Neural progenitor cell (in vitro differentiated cells): ENCODE data around the gene HOMER2. TPM values are rescaled to one million over a fixed set of nuclear protein-coding genes. Genes with fewer than 3 reads are reported as not detected.

Experiments used
- DNase-seq: peaks from one replicate; pipeline ENCODE4 v3.0.0-alpha.2; 2016; ENCODE audit warnings: low spot score
- H2AFZ ChIP-seq: fragments of 200-600 bp; sonication (generic); replicated peaks from 2 replicates; pipeline ENCODE4 v1.6.1; 2016; ENCODE audit warnings: antibody characterized with exemption
- H3F3A ChIP-seq: fragments of 200-600 bp; sonication (generic); 2 replicates; pipeline ENCODE4 v1.6.1; 2016; ENCODE audit warnings: antibody characterized with exemption, low read depth
- H3K27ac ChIP-seq: fragments of 200-600 bp; sonication (generic); 2 replicates; pipeline ENCODE4 v1.5.1; 2016; ENCODE audit warnings: mild to moderate bottlenecking
- H3K27me3 ChIP-seq: fragments of 200-600 bp; sonication (generic); 2 replicates; pipeline ENCODE4 v1.6.1; 2016; ENCODE audit warnings: mild to moderate bottlenecking, moderate library complexity
- H3K36me3 ChIP-seq: fragments of 200-600 bp; sonication (generic); 2 replicates; pipeline ENCODE4 v1.5.1; 2016
- H3K4me1 ChIP-seq: fragments of 200-600 bp; sonication (generic); 2 replicates; pipeline ENCODE4 v1.6.1; 2016; ENCODE audit warnings: mixed run types
- H3K4me2 ChIP-seq: fragments of 200-600 bp; sonication (generic); 2 replicates; pipeline ENCODE4 v1.6.1; 2016
- H3K4me3 ChIP-seq: fragments of 200-600 bp; sonication (generic); 2 replicates; pipeline ENCODE4 v1.5.1; 2016
- H3K79me2 ChIP-seq: fragments of 200-600 bp; sonication (generic); 2 replicates; pipeline ENCODE4 v1.6.1; 2016; ENCODE audit warnings: low read depth
- H3K9ac ChIP-seq: fragments of 200-600 bp; sonication (generic); 2 replicates; pipeline ENCODE4 v1.6.1; 2016
- H3K9me3 ChIP-seq: fragments of 200-600 bp; sonication (generic); 2 replicates; pipeline ENCODE4 v1.5.1; 2016; ENCODE audit warnings: low read depth
- H4K20me1 ChIP-seq: fragments of 200-600 bp; sonication (generic); 2 replicates; pipeline ENCODE4 v1.6.1; 2016; ENCODE audit warnings: low read depth
- H3K27ac Mint-ChIP-seq: 3 replicates; pipeline ENCODE4 v1.8.0; 2021; ENCODE audit warnings: mixed read lengths
- H3K27me3 Mint-ChIP-seq: 2 replicates; pipeline ENCODE4 v1.8.0; 2022; ENCODE audit warnings: low read depth, mild to moderate bottlenecking, inconsistent platforms, moderate library complexity, mixed read lengths; ENCODE audit not compliant: insufficient read depth
- H3K36me3 Mint-ChIP-seq: 3 replicates; pipeline ENCODE4 v1.8.0; 2021; ENCODE audit warnings: mixed read lengths
- H3K4me1 Mint-ChIP-seq: 3 replicates; pipeline ENCODE4 v1.8.0; 2021; ENCODE audit warnings: mixed read lengths
- H3K4me3 Mint-ChIP-seq: 3 replicates; pipeline ENCODE4 v1.8.0; 2021; ENCODE audit warnings: mild to moderate bottlenecking, moderate library complexity, mixed read lengths
- H3K9me3 Mint-ChIP-seq: 3 replicates; pipeline ENCODE4 v1.8.0; 2020; ENCODE audit warnings: mixed read lengths
- EZH2 ChIP-seq: fragments of 200-600 bp; sonication (generic); IDR thresholded peaks from 2 replicates; pipeline ENCODE4 v1.6.1; 2017; ENCODE audit warnings: antibody characterized with exemption, mild to moderate bottlenecking, moderate library complexity
- EZH2phosphoT487 ChIP-seq: fragments of 200-600 bp; sonication (generic); IDR thresholded peaks from 2 replicates; pipeline ENCODE4 v1.6.1; 2017; ENCODE audit warnings: antibody characterized with exemption
- total RNA-seq: library from RNA; depleted of rRNA; stranded (reverse); fragments of >200 nt; gene quantifications from 2 replicates; pipeline ENCODE4 v1.2.3, GENCODE V29; 2015; ENCODE audit warnings: low replicate concordance
- TF ChIP-seq, protein P1 (sequence below): fragments of 200-600 bp; sonication (generic); IDR thresholded peaks from 2 replicates; pipeline ENCODE4 v1.5.1; 2017; ENCODE audit warnings: antibody characterized with exemption, mild to moderate bottlenecking

Gene HOMER2
- total RNA-seq, 1 donor from 2014 or later = 259 TPM

DNA sequence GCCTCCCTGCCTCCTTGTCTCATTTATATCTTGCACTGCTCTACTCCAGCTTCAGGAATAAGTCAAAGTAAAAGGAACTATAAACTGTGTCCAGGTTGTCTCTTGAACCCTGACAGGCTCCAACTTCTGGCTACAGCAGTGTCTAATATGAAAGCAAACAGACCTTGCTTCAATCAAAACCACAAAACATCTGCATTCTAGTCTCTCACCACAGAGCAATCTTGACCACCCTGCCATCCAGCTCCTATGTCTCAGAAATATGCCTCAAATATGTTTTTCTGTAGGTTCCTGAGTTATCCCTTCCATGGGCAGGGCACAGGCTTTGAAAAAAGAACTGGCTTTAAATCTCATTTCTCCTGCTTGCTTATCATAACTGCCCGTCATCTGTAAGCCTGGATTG lies 20.5 kb upstream of the HOMER2 start:
- no peak for TF ChIP-seq EZH2
- TF ChIP-seq, protein P1, sequence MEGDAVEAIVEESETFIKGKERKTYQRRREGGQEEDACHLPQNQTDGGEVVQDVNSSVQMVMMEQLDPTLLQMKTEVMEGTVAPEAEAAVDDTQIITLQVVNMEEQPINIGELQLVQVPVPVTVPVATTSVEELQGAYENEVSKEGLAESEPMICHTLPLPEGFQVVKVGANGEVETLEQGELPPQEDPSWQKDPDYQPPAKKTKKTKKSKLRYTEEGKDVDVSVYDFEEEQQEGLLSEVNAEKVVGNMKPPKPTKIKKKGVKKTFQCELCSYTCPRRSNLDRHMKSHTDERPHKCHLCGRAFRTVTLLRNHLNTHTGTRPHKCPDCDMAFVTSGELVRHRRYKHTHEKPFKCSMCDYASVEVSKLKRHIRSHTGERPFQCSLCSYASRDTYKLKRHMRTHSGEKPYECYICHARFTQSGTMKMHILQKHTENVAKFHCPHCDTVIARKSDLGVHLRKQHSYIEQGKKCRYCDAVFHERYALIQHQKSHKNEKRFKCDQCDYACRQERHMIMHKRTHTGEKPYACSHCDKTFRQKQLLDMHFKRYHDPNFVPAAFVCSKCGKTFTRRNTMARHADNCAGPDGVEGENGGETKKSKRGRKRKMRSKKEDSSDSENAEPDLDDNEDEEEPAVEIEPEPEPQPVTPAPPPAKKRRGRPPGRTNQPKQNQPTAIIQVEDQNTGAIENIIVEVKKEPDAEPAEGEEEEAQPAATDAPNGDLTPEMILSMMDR = no peak
- Histone ChIP-seq H3K36me3 (no peaks in the 10 kb centered on the region), H3K27me3 (no peaks in the 10 kb centered on the region), H3K4me1 (no peaks in the 10 kb centered on the region), H3K9me3 (no peaks in the 10 kb centered on the region), H3F3A (no peaks in the 10 kb centered on the region), H4K20me1 (no peaks in the 10 kb centered on the region), H2AFZ (no peak overlapping the region), H3K27ac (no peak overlapping the region), H3K4me2 (no peak overlapping the region), H3K79me2 (no peaks in the 10 kb centered on the region), H3K9ac (no peak overlapping the region), H3K4me3 (no peak overlapping the region)
- Mint-ChIP-seq H3K9me3 (no peaks in the 10 kb centered on the region), H3K27ac (no peak overlapping the region), H3K36me3 (no peaks in the 10 kb centered on the region), H3K27me3 (no peaks in the 10 kb centered on the region), H3K4me1 (no peaks in the 10 kb centered on the region), H3K4me3 (no peak overlapping the region)
- DNase-seq = no peak

DNA sequence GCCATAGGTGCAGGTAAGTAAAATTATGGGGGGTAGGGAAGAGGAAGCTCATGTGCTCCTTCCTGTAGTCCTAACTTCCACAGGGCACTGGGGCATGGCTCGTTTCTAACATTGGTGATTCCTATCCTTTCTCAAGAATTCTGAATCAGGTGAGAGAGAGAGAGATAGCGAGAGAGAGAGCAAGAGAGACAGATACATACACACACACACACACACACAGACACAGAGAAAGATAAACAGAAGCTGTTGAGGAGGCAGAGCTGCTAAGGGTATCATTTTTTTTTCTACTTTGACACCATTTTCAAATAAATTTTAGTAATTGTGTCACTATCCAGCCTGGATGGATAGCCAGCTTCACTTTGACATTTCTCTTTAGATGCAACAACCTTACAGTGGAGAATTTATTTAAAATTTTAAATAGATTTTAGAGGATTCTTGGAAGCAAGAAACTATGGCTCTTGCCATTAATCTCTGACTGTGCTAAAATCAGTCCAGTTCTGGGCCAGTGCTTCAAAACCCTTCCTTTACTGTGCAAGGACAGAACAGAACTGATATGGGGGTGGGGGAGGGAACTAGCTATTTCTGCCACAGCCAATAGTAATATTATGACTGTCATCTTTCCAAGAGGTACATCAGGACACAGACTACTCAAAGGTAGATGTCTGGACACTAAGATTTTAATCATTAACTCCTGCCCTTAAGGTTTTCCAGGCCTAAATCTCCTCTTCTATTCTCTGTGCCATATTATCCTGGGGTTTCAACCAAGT lies 18.9 kb upstream of the HOMER2 start:
- H3K79me2 ChIP-seq = no peaks in the 10 kb centered on the region
- Mint-ChIP-seq H3K36me3 (no peaks in the 10 kb centered on the region), H3K4me3 (no peak overlapping the region), H3K27ac (no peak overlapping the region), H3K27me3 (no peaks in the 10 kb centered on the region), H3K4me1 (no peaks in the 10 kb centered on the region), H3K9me3 (no peaks in the 10 kb centered on the region)
- no peak overlapping the region for H3K4me3 ChIP-seq
- no peaks in the 10 kb centered on the region for H4K20me1 ChIP-seq
- no peaks in the 10 kb centered on the region for H3K36me3 ChIP-seq
- H3K4me2 ChIP-seq = no peak overlapping the region
- no peak overlapping the region for H3K27ac ChIP-seq
- H3K9me3 ChIP-seq = no peaks in the 10 kb centered on the region
- no peak overlapping the region for H3K9ac ChIP-seq
- no peaks in the 10 kb centered on the region for H3F3A ChIP-seq
- TF ChIP-seq EZH2phosphoT487 = no peak
- TF ChIP-seq, protein P1 = no peak
- no peak for TF ChIP-seq EZH2
- H3K4me1 ChIP-seq = no peaks in the 10 kb centered on the region
- H3K27me3 ChIP-seq = no peaks in the 10 kb centered on the region
- H2AFZ ChIP-seq = no peak overlapping the region
- no peak for DNase-seq

DNA sequence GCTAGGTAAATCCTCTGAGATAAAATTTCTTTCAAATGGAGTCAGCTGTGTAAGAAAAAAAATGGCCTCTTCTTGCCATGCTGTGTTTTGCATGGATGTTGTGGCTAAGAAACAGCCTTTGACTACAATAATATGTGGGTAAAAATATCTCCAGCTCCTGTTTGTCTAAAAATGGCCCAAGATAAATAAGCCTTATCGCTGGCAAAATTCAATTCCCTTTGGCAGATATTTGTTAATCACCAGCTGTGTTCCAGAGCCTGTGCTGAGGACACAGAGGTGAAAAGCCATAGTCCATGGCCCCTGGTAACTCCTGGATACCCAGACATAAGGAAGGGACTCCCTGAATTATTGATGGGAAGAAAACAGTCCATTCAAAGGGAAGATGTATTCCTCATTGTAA lies 18.2 kb upstream of the HOMER2 start:
- no peak for TF ChIP-seq EZH2
- TF ChIP-seq EZH2phosphoT487 = no peak
- TF ChIP-seq, protein P1 = no peak
- Histone ChIP-seq H3K9me3 (no peaks in the 10 kb centered on the region), H3K4me1 (no peaks in the 10 kb centered on the region), H3K4me3 (no peak overlapping the region), H4K20me1 (no peaks in the 10 kb centered on the region), H3F3A (no peaks in the 10 kb centered on the region), H3K27ac (no peak overlapping the region), H3K27me3 (no peaks in the 10 kb centered on the region), H2AFZ (no peak overlapping the region), H3K36me3 (no peaks in the 10 kb centered on the region), H3K4me2 (no peak overlapping the region), H3K79me2 (no peaks in the 10 kb centered on the region), H3K9ac (no peak overlapping the region)
- H3K27me3 Mint-ChIP-seq = no peaks in the 10 kb centered on the region
- no peaks in the 10 kb centered on the region for H3K4me1 Mint-ChIP-seq
- H3K9me3 Mint-ChIP-seq = no peaks in the 10 kb centered on the region
- no peaks in the 10 kb centered on the region for H3K36me3 Mint-ChIP-seq
- no peak overlapping the region for H3K27ac Mint-ChIP-seq
- DNase-seq = no peak
- no peak overlapping the region for H3K4me3 Mint-ChIP-seq
